PC-9 (cell line): ENCODE measurements around the gene TSPEAR. TPM values are rescaled to one million over a fixed set of nuclear protein-coding genes. Genes with fewer than 3 reads are reported as not detected.

ENCODE experiments used
- BruUV-seq: library from RNA; stranded (reverse); fragments of 400-500 nt; replicated peaks from 2 replicates; lab custom pipeline; 2021; lab: Mats Ljungman, UMichigan
- CTCF ChIA-PET: fragments of 300-600 bp; sonication (Branson Sonifier 250); formaldehyde crosslinking; loops from one replicate; lab custom pipeline; 2022; ENCODE audit warnings: antibody characterized with exemption; lab: Charles Lee
- POLR2A ChIA-PET: fragments of 300-600 bp; sonication (Branson Sonifier 250); formaldehyde crosslinking; loops from one replicate; lab custom pipeline; 2022; ENCODE audit warnings: antibody characterized with exemption; ENCODE audit not compliant: unreplicated experiment; lab: Charles Lee
- DNase-seq, 2 experiments: peaks; one replicate each; pipeline versions ENCODE4 v3.0.0 to v3.0.0-alpha.2; 2015 to 2022; ENCODE audit warnings: mixed read lengths in 1 of 2
- H2AFZ ChIP-seq: fragments of 200-600 bp; sonication (generic); 2 replicates; pipeline ENCODE4 v1.8.1; 2017; ENCODE audit warnings: antibody characterized with exemption
- H3F3A ChIP-seq: fragments of 200-600 bp; sonication (generic); 2 replicates; pipeline ENCODE4 v1.8.1; 2017; ENCODE audit warnings: antibody characterized with exemption, mild to moderate bottlenecking, low read depth; ENCODE audit not compliant: insufficient read depth
- H3K27ac ChIP-seq: fragments of 200-600 bp; sonication (generic); 2 replicates; pipeline ENCODE4 v1.6.1; 2016; ENCODE audit warnings: mixed run types
- H3K27me3 ChIP-seq: fragments of 200-600 bp; sonication (generic); 2 replicates; pipeline ENCODE4 v1.6.1; 2016; ENCODE audit warnings: low read depth, mixed run types; ENCODE audit not compliant: insufficient read depth
- H3K36me3 ChIP-seq: fragments of 200-600 bp; sonication (generic); 2 replicates; pipeline ENCODE4 v1.6.1; 2016; ENCODE audit warnings: low read depth, mixed run types
- H3K4me1 ChIP-seq: fragments of 200-600 bp; sonication (generic); replicated peaks from 2 replicates; pipeline ENCODE4 v1.6.1; 2016; ENCODE audit warnings: mixed run types; ENCODE audit not compliant: insufficient read depth
- H3K4me2 ChIP-seq: fragments of 200-600 bp; sonication (generic); 2 replicates; pipeline ENCODE4 v1.6.1; 2017; ENCODE audit warnings: mixed run types
- H3K4me3 ChIP-seq: fragments of 200-600 bp; sonication (generic); 2 replicates; pipeline ENCODE4 v1.6.1; 2016; ENCODE audit warnings: mixed run types
- H3K79me2 ChIP-seq: fragments of 200-600 bp; sonication (generic); 2 replicates; pipeline ENCODE4 v1.6.1; 2017; ENCODE audit warnings: low read depth, mixed run types
- H3K9me2 ChIP-seq: fragments of 200-600 bp; sonication (generic); 2 replicates; pipeline ENCODE4 v1.8.1; 2017; ENCODE audit warnings: mild to moderate bottlenecking; ENCODE audit not compliant: insufficient read depth
- H3K9me3 ChIP-seq: fragments of 200-600 bp; sonication (generic); 2 replicates; pipeline ENCODE4 v1.8.1; 2016; ENCODE audit warnings: low read depth; ENCODE audit not compliant: insufficient read depth
- H4K20me1 ChIP-seq: fragments of 200-600 bp; sonication (generic); 2 replicates; pipeline ENCODE4 v1.8.1; 2017; ENCODE audit not compliant: insufficient read depth
- EZH2 ChIP-seq: fragments of 200-600 bp; sonication (generic); IDR thresholded peaks from 2 replicates; pipeline ENCODE4 v1.8.0; 2017; ENCODE audit warnings: antibody characterized with exemption, low read depth
- intact Hi-C: fragments of 100-400 bp; cut with micrococcal nuclease; formaldehyde crosslinking; loops from one replicate; pipeline ENCODE4 v1.10.0; 2022; ENCODE audit not compliant: unreplicated experiment
- total RNA-seq: library from RNA; stranded (reverse); gene quantifications from 2 replicates; pipeline ENCODE4 v1.2.3, GENCODE V29; 2021
- TF ChIP-seq, protein P1 (sequence below): fragments of 200-600 bp; sonication (generic); conservative IDR thresholded peaks from 2 replicates; pipeline ENCODE4 v1.6.1; 2017; ENCODE audit warnings: mixed run types, antibody characterized with exemption, mild to moderate bottlenecking, moderate library complexity

The TSPEAR gene
- total RNA-seq, 1 experiment from 2014 or later, result not detected

DNA sequence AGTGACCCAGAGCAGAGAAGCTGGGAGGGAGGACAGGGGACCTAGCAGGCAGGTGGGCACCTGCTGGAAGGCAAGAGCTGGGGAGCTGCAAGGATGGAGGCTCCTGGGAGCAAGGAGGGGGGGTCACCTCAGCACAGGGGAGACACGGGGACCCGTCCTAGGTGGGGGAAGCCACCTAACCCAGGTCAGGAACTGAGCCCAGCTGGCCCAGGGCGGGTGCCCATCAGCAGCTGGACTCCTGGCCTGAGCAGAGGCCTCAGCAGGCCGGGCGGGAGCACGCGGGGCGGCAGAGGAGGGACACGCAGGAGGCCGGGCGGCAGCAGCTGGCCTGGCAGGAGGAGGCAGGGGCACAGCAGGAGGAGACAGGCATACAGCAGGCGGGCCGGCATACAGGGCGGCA is 172.3 kb downstream of the TSPEAR start:
- Histone ChIP-seq H4K20me1 (no peaks in the 10 kb centered on the region), H3K36me3 (no peaks in the 10 kb centered on the region), H3F3A (no peaks in the 10 kb centered on the region), H3K4me1 (no peaks in the 10 kb centered on the region), H3K9me2 (no peaks in the 10 kb centered on the region), H3K27ac (no peak overlapping the region), H2AFZ (no peak overlapping the region), H3K4me3 (no peak overlapping the region), H3K9me3 (peaks cover 3% of the 10 kb centered on the region; the same call in 1 of the 2 replicates), H3K27me3 (peaks cover 31% of the 10 kb centered on the region), H3K79me2 (no peaks in the 10 kb centered on the region), H3K4me2 (no peak overlapping the region)
- CTCF ChIA-PET, result no interaction called here
- no TSS peak for BruUV-seq
- no peak for TF ChIP-seq EZH2
- TF ChIP-seq, protein P1, sequence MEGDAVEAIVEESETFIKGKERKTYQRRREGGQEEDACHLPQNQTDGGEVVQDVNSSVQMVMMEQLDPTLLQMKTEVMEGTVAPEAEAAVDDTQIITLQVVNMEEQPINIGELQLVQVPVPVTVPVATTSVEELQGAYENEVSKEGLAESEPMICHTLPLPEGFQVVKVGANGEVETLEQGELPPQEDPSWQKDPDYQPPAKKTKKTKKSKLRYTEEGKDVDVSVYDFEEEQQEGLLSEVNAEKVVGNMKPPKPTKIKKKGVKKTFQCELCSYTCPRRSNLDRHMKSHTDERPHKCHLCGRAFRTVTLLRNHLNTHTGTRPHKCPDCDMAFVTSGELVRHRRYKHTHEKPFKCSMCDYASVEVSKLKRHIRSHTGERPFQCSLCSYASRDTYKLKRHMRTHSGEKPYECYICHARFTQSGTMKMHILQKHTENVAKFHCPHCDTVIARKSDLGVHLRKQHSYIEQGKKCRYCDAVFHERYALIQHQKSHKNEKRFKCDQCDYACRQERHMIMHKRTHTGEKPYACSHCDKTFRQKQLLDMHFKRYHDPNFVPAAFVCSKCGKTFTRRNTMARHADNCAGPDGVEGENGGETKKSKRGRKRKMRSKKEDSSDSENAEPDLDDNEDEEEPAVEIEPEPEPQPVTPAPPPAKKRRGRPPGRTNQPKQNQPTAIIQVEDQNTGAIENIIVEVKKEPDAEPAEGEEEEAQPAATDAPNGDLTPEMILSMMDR, result no peak
- no peak for DNase-seq
- POLR2A ChIA-PET, result interaction anchor here (0.7 kb wide), 1 partner anchor 553 kb away, joined by 4 read pairs; no protein-coding TSS in a partner anchor
- intact Hi-C loops, result no loop called here

DNA sequence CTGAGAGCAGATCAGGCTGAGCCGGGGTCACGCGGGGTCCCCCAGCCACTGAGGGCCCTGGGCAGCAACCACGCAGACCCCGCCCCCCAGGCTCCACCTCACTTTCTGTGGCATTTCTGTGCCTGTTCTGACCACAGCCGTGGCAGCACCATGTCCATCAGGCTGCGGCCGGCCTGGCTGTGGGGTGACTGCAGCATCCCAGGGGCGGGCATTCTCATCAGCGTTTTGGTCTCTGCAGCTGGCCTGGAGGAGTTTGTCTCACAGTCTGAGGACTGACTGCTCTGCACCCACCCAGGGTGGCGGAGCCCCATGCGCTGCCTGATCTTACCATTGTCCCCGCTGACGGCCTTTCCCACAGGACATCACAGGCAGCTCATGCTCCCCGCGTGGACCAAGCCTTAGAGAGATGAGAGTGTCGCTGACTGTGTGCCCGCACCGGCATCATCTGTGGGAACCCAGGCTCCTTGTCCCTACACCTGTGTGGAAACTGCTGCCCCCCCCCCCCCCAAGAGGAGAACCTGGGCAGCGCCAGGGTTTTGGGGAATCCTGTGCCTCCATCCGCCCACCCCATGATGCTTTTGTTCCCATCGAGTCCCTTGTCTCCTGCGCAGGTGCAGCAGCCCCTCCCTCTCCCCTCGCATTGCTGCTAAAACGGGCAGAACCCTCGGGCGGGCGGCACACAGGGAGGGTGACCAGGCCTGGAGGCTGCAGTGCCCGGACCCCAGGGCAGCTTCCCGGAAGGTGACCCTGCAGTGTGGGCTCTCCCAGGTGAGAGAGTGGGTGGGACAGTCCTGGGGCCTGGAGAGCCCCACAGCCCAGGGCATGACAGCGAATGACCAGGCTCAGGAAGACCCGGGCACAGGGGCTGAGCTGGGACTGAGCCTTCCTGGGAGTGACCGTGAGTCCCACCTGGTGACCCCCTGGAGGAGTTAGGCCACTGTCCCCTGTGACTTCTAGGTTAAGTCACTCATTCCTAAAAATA is 173.2 kb downstream of the TSPEAR start:
- CTCF ChIA-PET, result no interaction called here
- H3K4me1 ChIP-seq, result no peaks in the 10 kb centered on the region
- H3K9me3 ChIP-seq, result peaks cover 3% of the 10 kb centered on the region; the same call in 1 of the 2 replicates
- POLR2A ChIA-PET, result interaction anchor here (0.7 kb wide), 1 partner anchor 553 kb away, joined by 4 read pairs; no protein-coding TSS in a partner anchor
- no peaks in the 10 kb centered on the region for H3K36me3 ChIP-seq
- BruUV-seq, result no TSS peak
- H3F3A ChIP-seq, result no peaks in the 10 kb centered on the region
- no peaks in the 10 kb centered on the region for H3K9me2 ChIP-seq
- H3K27ac ChIP-seq, result no peak overlapping the region
- no peak overlapping the region for H3K4me3 ChIP-seq
- H2AFZ ChIP-seq, result no peak overlapping the region
- DNase-seq, result no peak
- no peaks in the 10 kb centered on the region for H3K79me2 ChIP-seq
- H3K27me3 ChIP-seq, result peaks cover 31% of the 10 kb centered on the region
- no peaks in the 10 kb centered on the region for H4K20me1 ChIP-seq
- intact Hi-C loops, result no loop called here
- no peak overlapping the region for H3K4me2 ChIP-seq
- no peak for TF ChIP-seq EZH2
- TF ChIP-seq, protein P1, result no peak

DNA sequence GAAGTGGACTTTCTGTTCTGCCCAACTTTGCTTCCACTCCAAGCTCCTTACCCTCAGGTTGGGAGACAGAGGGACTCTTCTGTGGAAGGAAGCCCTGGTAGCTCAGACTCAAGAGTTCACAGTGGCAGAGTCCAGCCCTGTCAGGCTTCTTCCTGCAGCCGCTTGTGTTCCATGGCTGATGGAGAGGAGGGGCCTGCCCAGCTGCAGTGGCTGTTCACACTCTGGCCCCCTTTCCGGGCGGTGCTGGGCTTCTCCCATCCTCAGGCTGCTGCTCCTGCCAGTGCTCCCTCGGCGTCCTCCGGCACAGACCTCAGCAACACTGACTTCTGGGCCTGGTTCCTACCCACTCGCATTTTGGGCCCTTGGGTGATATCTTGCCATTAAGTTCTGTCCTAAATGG is 175.4 kb downstream of the TSPEAR start:
- no peaks in the 10 kb centered on the region for H3K4me1 ChIP-seq
- no peaks in the 10 kb centered on the region for H3F3A ChIP-seq
- no peaks in the 10 kb centered on the region for H3K9me2 ChIP-seq
- no peak for DNase-seq
- no peaks in the 10 kb centered on the region for H3K36me3 ChIP-seq
- H3K79me2 ChIP-seq, result no peaks in the 10 kb centered on the region
- intact Hi-C loops, result no loop called here
- POLR2A ChIA-PET, result no interaction called here
- H3K9me3 ChIP-seq, result no peaks in the 10 kb centered on the region
- no peak overlapping the region for H3K4me3 ChIP-seq
- no peak overlapping the region for H3K27ac ChIP-seq
- BruUV-seq, result no TSS peak
- H3K4me2 ChIP-seq, result no peak overlapping the region
- H3K27me3 ChIP-seq, result peaks cover 33% of the 10 kb centered on the region
- no peak for TF ChIP-seq EZH2
- TF ChIP-seq, protein P1, result no peak
- CTCF ChIA-PET, result no interaction called here
- no peak overlapping the region for H2AFZ ChIP-seq
- no peaks in the 10 kb centered on the region for H4K20me1 ChIP-seq
